Neutrophil (primary cell): Measurements from ENCODE around the gene ZNF770.
"Not testable (repeated sequence)": the region's sequence is repeated elsewhere in the genome, so short reads cannot be mapped to it uniquely, and the experiment has no call there.

Source experiments
- H3K27ac ChIP-seq: fragments of 200-600 bp; sonication (generic); 2 replicates; pipeline ENCODE4 v1.5.1; 2016; ENCODE audit warnings: mild to moderate bottlenecking, moderate library complexity
- H3K27me3 ChIP-seq: fragments of 200-600 bp; sonication (generic); 2 replicates; pipeline ENCODE4 v1.6.0; 2016; ENCODE audit warnings: mild to moderate bottlenecking
- H3K36me3 ChIP-seq: fragments of 200-600 bp; sonication (generic); 2 replicates; pipeline ENCODE4 v1.5.1; 2017
- H3K4me1 ChIP-seq, 2 experiments: fragments of 200-600 bp in 1 of 2; sonication (generic) in 1 of 2; 1 replicate in 1 of 2; 2 replicates in 1 of 2; pipeline versions ENCODE4 v1.5.1 to v1.6.1; 2013 to 2016; ENCODE audit warnings: low read depth in 1 of 2, low read length in 1 of 2, mild to moderate bottlenecking in 1 of 2, moderate library complexity in 1 of 2; ENCODE audit not compliant: control insufficient read depth in 1 of 2, insufficient read depth in 1 of 2
- H3K4me3 ChIP-seq, 2 experiments: fragments of 200-600 bp in 1 of 2; sonication (generic) in 1 of 2; 1 replicate in 1 of 2; 2 replicates in 1 of 2; pipeline ENCODE4 v1.5.1; 2013 to 2016; ENCODE audit warnings: low read depth in 1 of 2, low read length in 1 of 2, mild to moderate bottlenecking in 1 of 2, moderate library complexity in 1 of 2
- H3K9me3 ChIP-seq: fragments of 200-600 bp; sonication (generic); 2 replicates; pipeline ENCODE4 v1.5.1; 2016
- CTCF ChIP-seq: fragments of 200-600 bp; sonication (generic); IDR thresholded peaks from 2 replicates; pipeline ENCODE4 v1.5.1; 2016; ENCODE audit warnings: antibody characterized with exemption

The ZNF770 gene

GRCh38 chr15:34941831-34942230, 46.3 kb downstream of the ZNF770 start:
- Histone ChIP-seq H3K36me3 (peaks cover 87% of the 10 kb centered on the region), H3K4me3 (no peak overlapping the region), H3K27me3 (no peaks in the 10 kb centered on the region), H3K4me1 (no peaks in the 10 kb centered on the region), H3K27ac (no peak overlapping the region), H3K9me3 (no peaks in the 10 kb centered on the region)
- no peak for TF ChIP-seq CTCF

- Histone ChIP-seq H3K27me3 (no peaks in the 10 kb centered on the region), H3K4me1 (no peaks in the 10 kb centered on the region), H3K27ac (no peak overlapping the region), H3K36me3 (peaks cover 87% of the 10 kb centered on the region), H3K9me3 (no peaks in the 10 kb centered on the region), H3K4me3 (no peak overlapping the region)
- no peak for TF ChIP-seq CTCF
Observed at GRCh38 chr15:34941185-34941698, 46.8 kb downstream of the ZNF770 start.

GRCh38 chr15:34933432-34933975, 54.6 kb downstream of the ZNF770 start:
- Histone ChIP-seq H3K27me3 (no peaks in the 10 kb centered on the region), H3K4me3 (no peak overlapping the region), H3K4me1 (no peaks in the 10 kb centered on the region), H3K9me3 (no peaks in the 10 kb centered on the region), H3K27ac (no peak overlapping the region), H3K36me3 (peaks cover 99% of the 10 kb centered on the region)
- no peak for TF ChIP-seq CTCF

- H3K27me3 ChIP-seq, H3K4me1 ChIP-seq, H3K27ac ChIP-seq, H3K9me3 ChIP-seq, H3K4me3 ChIP-seq: not testable (repeated sequence)
- peaks cover 83% of the 10 kb centered on the region for H3K36me3 ChIP-seq
Observed at GRCh38 chr15:34928349-34928748, 59.7 kb downstream of the ZNF770 start.
